Spinal cord (tissue), 10 donors: Measurements from ENCODE around the gene SFT2D1. TPM values are rescaled to one million over a fixed set of nuclear protein-coding genes. Genes with fewer than 3 reads are reported as not detected.
"Not testable (repeated sequence)": the region's sequence is repeated elsewhere in the genome, so short reads cannot be mapped to it uniquely, and the experiment has no call there.

Experiments used
- DNase-seq, 6 donors: peaks; one replicate each; pipeline versions ENCODE4 v3.0.0 to v3.0.0-alpha.2; 2013 to 2015; ENCODE audit warnings: low spot score in 6 of 6, low read depth in 4 of 6
- H3K27ac ChIP-seq: one replicate; pipeline ENCODE4 v1.5.1; 2013; ENCODE audit warnings: low read depth, low read length, control low read depth
- H3K27me3 ChIP-seq: one replicate; pipeline ENCODE4 v1.6.1; 2013; ENCODE audit warnings: low read length; ENCODE audit not compliant: control insufficient read depth, insufficient read depth
- H3K36me3 ChIP-seq: one replicate; pipeline ENCODE4 v1.6.1; 2013; ENCODE audit warnings: low read length; ENCODE audit not compliant: control insufficient read depth, insufficient read depth
- H3K4me1 ChIP-seq: one replicate; pipeline ENCODE4 v1.6.1; 2013; ENCODE audit warnings: low read length; ENCODE audit not compliant: control insufficient read depth, insufficient read depth
- H3K4me3 ChIP-seq: one replicate; pipeline ENCODE4 v1.5.1; 2013; ENCODE audit warnings: low read depth, low read length, control low read depth
- H3K9me3 ChIP-seq: one replicate; pipeline ENCODE4 v1.6.1; 2013; ENCODE audit warnings: low read length; ENCODE audit not compliant: control insufficient read depth, insufficient read depth
- WGBS: methylation state at CpG from one replicate; pipeline ENCODE4 v1.1.5; 2013; ENCODE audit warnings: missing lambda C conversion rate; ENCODE audit not compliant: insufficient coverage; 5-methylcytosine and 5-hydroxymethylcytosine counted together
- polyA plus RNA-seq, 2 donors: library from polyadenylated mRNA; unstranded; fragments of 120-200 nt; gene quantifications; one replicate each; pipeline ENCODE4 v1.2.1, GENCODE V29; 2013; ENCODE audit not compliant: insufficient read length in 2 of 2
- total RNA-seq, 2 donors: library from RNA; depleted of rRNA in 1 of 2; stranded (reverse); fragments of 120-200 nt in 1 of 2; fragments of >200 nt in 1 of 2; gene quantifications; one replicate each; pipeline versions ENCODE4 v1.2.3 to v1.2.4, GENCODE V29; 2013 to 2014
- donor health status: healthy.

The SFT2D1 gene
- total and polyA plus RNA-seq, 4 donors, result 27.5 to 63.7 (median 50.3) TPM

GRCh38 chr6:166352923-166353322 lies 10.6 kb upstream of the SFT2D1 start:
- Histone ChIP-seq H3K9me3 (peaks cover 8% of the 10 kb centered on the region), H3K27ac (no peak overlapping the region), H3K27me3 (no peaks in the 10 kb centered on the region), H3K36me3 (no peaks in the 10 kb centered on the region), H3K4me3 (no peak overlapping the region), H3K4me1 (no peaks in the 10 kb centered on the region)
- peak in 1 of 6 donors; percentile 62 for DNase-seq

DNA sequence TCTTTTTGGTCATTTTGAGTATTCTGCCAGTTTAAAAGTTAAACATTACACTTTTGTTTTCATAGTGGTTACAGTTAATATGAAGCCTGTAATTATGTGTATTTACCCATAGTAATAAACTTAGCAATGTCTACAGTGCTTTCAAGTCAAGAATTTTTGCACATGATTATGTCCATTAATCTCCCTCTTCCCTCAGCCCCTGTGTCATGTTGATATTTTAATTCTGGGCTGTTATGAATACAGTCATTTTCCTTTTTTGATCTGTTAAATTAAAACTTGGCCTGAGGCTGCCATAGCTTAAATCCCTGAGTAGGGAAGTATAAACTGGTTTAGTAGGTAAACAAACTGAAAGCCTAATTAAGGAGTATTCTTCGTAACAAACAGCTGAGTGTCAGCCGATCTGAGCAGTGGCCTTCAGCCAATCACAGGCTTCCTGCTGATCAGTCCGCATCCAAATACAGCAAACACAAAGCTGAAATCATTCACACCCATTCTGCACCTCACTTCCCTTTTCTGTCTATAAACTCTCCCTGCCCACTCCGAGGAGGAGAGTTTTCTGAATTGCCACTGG lies 9.5 kb upstream of the SFT2D1 start:
- Histone ChIP-seq H3K27me3 (no peaks in the 10 kb centered on the region), H3K27ac (no peak overlapping the region), H3K4me3 (no peak overlapping the region), H3K36me3 (no peaks in the 10 kb centered on the region), H3K4me1 (no peaks in the 10 kb centered on the region), H3K9me3 (peaks cover 8% of the 10 kb centered on the region)
- peak in 2 of 6 donors; percentile 55 to 65 for DNase-seq
- WGBS, result 3% methylated on average over 4 of the region's 4 CpGs

- 89% methylated on average over 3 of the region's 6 CpGs for WGBS
- Histone ChIP-seq H3K9me3 (peaks cover 8% of the 10 kb centered on the region), H3K4me1 (no peaks in the 10 kb centered on the region), H3K4me3 (no peak overlapping the region), H3K36me3 (no peaks in the 10 kb centered on the region), H3K27ac (no peak overlapping the region), H3K27me3 (no peaks in the 10 kb centered on the region)
- no peak for DNase-seq
Measured at GRCh38 chr6:166348305-166348949, 6.1 kb upstream of the SFT2D1 start.

GRCh38 chr6:166346965-166347364 lies 4.6 kb upstream of the SFT2D1 start:
- Histone ChIP-seq H3K36me3 (no peaks in the 10 kb centered on the region), H3K27ac (no peak overlapping the region), H3K9me3 (peaks cover 8% of the 10 kb centered on the region), H3K4me3 (no peak overlapping the region), H3K27me3 (no peaks in the 10 kb centered on the region), H3K4me1 (peaks cover 4% of the 10 kb centered on the region)
- no peak for DNase-seq

DNA sequence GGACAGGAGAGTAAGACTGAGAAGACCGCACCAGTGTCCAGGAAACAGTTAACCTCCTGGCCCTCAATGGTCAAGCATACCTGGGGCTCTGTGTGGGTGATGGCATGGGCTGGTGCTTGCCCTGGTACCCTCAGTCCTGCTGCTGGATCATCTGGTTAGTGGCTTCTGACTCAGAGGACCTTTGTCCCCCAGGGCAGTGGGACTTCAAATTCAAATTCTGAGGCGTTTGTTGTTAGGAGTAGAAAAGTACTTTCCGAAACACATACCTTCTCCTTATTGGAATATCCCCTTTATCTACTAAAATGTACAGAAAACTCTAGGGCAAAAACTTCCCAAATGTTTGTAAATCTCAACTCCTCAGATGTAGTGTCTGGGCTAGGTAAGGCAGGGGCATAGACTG lies 4.1 kb upstream of the SFT2D1 start:
- WGBS, result 100% methylated on average over 1 of the region's 3 CpGs

DNA sequence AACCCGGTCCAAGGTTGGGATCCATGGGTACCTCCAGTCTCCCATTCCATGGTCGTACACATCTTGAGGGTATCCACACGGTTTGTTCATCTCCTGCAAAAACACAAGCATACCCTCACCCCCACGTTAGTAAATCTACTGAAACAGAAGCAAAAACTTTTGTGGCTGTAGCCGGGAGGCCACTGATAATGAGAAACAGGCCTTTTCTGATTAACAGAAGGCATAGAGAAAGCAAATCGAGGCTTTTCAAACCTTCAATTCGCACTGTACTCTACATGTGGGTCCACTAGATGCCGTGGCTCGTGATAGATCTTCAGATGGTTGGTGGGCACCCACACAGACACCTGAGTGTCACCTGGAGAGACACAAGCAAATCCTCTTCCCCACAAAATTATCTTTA lies 3.3 kb upstream of the SFT2D1 start:
- not testable (repeated sequence) for H3K36me3 ChIP-seq, H3K4me3 ChIP-seq, DNase-seq, H3K27me3 ChIP-seq, H3K27ac ChIP-seq, H3K9me3 ChIP-seq
- WGBS, result 85% methylated on average over 5 of the region's 9 CpGs
- peaks cover 11% of the 10 kb centered on the region for H3K4me1 ChIP-seq

More for the DNA sequence above, 4.1 kb upstream of the SFT2D1 start:
- H3K4me1 ChIP-seq, result peaks cover 4% of the 10 kb centered on the region
- H3K9me3 ChIP-seq, result peaks cover 8% of the 10 kb centered on the region
- H3K27me3 ChIP-seq, result no peaks in the 10 kb centered on the region
- H3K36me3 ChIP-seq, result no peaks in the 10 kb centered on the region
- H3K4me3 ChIP-seq, result no peak overlapping the region
- no peak for DNase-seq
- no peak overlapping the region for H3K27ac ChIP-seq

- not testable (repeated sequence) for H3K27ac ChIP-seq
- 90% methylated on average over 2 of the region's 2 CpGs for WGBS
Measured at GRCh38 chr6:166344921-166345320, 2.6 kb upstream of the SFT2D1 start.

GRCh38 chr6:166344240-166344639 lies 1.9 kb upstream of the SFT2D1 start:
- Histone ChIP-seq H3K36me3 (no peaks in the 10 kb centered on the region), H3K4me3 (no peak overlapping the region), H3K4me1 (peaks cover 11% of the 10 kb centered on the region), H3K27me3 (no peaks in the 10 kb centered on the region), H3K27ac (no peak overlapping the region), H3K9me3 (no peaks in the 10 kb centered on the region)
- WGBS, result 86% methylated on average over 7 of the region's 8 CpGs
- DNase-seq, result no peak

More at GRCh38 chr6:166344921-166345320, 2.6 kb upstream of the SFT2D1 start:
- peaks cover 11% of the 10 kb centered on the region for H3K4me1 ChIP-seq
- not testable (repeated sequence) for H3K4me3 ChIP-seq, H3K27me3 ChIP-seq, H3K36me3 ChIP-seq, DNase-seq, H3K9me3 ChIP-seq

- peak overlapping the region; percentile 90 for H3K27ac ChIP-seq
- peaks cover 11% of the 10 kb centered on the region for H3K4me1 ChIP-seq
- no peaks in the 10 kb centered on the region for H3K27me3 ChIP-seq
- peak overlapping the region; percentile 98 for H3K4me3 ChIP-seq
- WGBS, result no CpG with 5 or more reads among the region's 3 CpGs
- DNase-seq, result no peak
- H3K36me3 ChIP-seq, result peaks cover 5% of the 10 kb centered on the region
- H3K9me3 ChIP-seq, result no peaks in the 10 kb centered on the region
Measured at GRCh38 chr6:166343150-166343487, 774 bp upstream of the SFT2D1 start.

DNA sequence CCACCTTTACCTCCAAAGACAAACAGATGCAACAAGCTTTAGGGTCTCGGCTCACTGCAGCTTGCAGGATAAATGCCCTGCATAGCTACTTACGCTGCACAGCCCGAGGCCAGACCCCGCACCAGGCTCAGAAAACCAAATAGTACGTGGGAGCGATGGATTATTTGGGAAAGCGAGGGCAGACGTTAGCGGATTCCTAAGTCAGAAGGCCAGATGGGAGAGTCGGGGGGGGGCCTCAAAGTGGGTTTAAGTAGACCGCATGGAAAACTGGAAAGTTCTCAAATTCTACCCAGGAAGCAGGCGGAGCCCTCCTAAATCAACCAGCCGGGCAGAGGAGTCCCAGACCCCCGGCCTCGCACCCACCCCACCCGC lies 382 bp downstream of the SFT2D1 start:
- H3K9me3 ChIP-seq, result no peaks in the 10 kb centered on the region
- H3K4me1 ChIP-seq, result peaks cover 11% of the 10 kb centered on the region
- 0% methylated on average over 14 of the region's 16 CpGs for WGBS
- H3K36me3 ChIP-seq, result peaks cover 10% of the 10 kb centered on the region
- DNase-seq, result peak in 1 of 6 donors; percentile 44
- peak overlapping the region; percentile 90 for H3K27ac ChIP-seq
- peak overlapping the region; percentile 98 for H3K4me3 ChIP-seq
- no peaks in the 10 kb centered on the region for H3K27me3 ChIP-seq
